Stimulated activated CD8-positive, alpha-beta memory T cell treated with anti-CD3 and anti-CD28 coated beads, Interleukin-15, amount 100 ng/mL, for 48 hours (primary cell): ENCODE results near the gene CD6.

Source experiments
- DNase-seq, 2 donors: peaks; one replicate each; pipeline ENCODE4 v3.0.0-alpha.2; 2020; ENCODE audit warnings: low read depth in 2 of 2

The CD6 gene

GRCh38 chr11:61008971-61009370 lies 37.5 kb downstream of the CD6 start:
- no peak for DNase-seq

GRCh38 chr11:61009392-61010275 lies 38.2 kb downstream of the CD6 start:
- DNase-seq: no peak

GRCh38 chr11:61010466-61011228 lies 39.2 kb downstream of the CD6 start:
- no peak for DNase-seq

- no peak for DNase-seq
These were observed 39.9 kb downstream of the CD6 start for GRCh38 chr11:61011229-61011870.

GRCh38 chr11:61011950-61012736 lies 40.7 kb downstream of the CD6 start:
- DNase-seq: no peak

GRCh38 chr11:61012737-61013215 lies 41.3 kb downstream of the CD6 start:
- no peak for DNase-seq

- DNase-seq: no peak
These were observed 46.6 kb downstream of the CD6 start for GRCh38 chr11:61018059-61018458.

GRCh38 chr11:61019037-61019831 lies 47.8 kb downstream of the CD6 start:
- DNase-seq: no peak

- no peak for DNase-seq
These were observed 48.4 kb downstream of the CD6 start for GRCh38 chr11:61019832-61020405.

GRCh38 chr11:61020551-61021235 lies 49.2 kb downstream of the CD6 start:
- DNase-seq: no peak

- peak; percentile 61 to 71 for DNase-seq
These were observed 50.3 kb downstream of the CD6 start for GRCh38 chr11:61021661-61022212.

- DNase-seq: no peak
These were observed 51.0 kb downstream of the CD6 start for GRCh38 chr11:61022311-61023085.

- DNase-seq: peak in 1 of 2 donors; percentile 62
These were observed 51.8 kb downstream of the CD6 start for GRCh38 chr11:61023086-61023965.

GRCh38 chr11:61023966-61024295 lies 52.5 kb downstream of the CD6 start:
- DNase-seq: no peak

- no peak for DNase-seq
These were observed 53.7 kb downstream of the CD6 start for GRCh38 chr11:61024938-61025820.

GRCh38 chr11:61025821-61026120 lies 54.3 kb downstream of the CD6 start:
- DNase-seq: no peak
